HG03095 (cell line): ENCODE data around the gene LARGE2.

ENCODE experiments used
- ATAC-seq: cut with Tn5 transposase; IDR thresholded peaks from one replicate; pipeline ENCODE4 v1.9.1; 2021; ENCODE audit warnings: moderate library complexity; ENCODE audit not compliant: unreplicated experiment

The LARGE2 gene

GRCh38 chr11:45928535-45929215 lies 6.2 kb downstream of the LARGE2 start:
- ATAC-seq = no peak

GRCh38 chr11:45929486-45930030 lies 7.1 kb downstream of the LARGE2 start:
- ATAC-seq = no peak

- peak; percentile 95 for ATAC-seq
Observed at GRCh38 chr11:45930031-45930794, 7.8 kb downstream of the LARGE2 start.

DNA sequence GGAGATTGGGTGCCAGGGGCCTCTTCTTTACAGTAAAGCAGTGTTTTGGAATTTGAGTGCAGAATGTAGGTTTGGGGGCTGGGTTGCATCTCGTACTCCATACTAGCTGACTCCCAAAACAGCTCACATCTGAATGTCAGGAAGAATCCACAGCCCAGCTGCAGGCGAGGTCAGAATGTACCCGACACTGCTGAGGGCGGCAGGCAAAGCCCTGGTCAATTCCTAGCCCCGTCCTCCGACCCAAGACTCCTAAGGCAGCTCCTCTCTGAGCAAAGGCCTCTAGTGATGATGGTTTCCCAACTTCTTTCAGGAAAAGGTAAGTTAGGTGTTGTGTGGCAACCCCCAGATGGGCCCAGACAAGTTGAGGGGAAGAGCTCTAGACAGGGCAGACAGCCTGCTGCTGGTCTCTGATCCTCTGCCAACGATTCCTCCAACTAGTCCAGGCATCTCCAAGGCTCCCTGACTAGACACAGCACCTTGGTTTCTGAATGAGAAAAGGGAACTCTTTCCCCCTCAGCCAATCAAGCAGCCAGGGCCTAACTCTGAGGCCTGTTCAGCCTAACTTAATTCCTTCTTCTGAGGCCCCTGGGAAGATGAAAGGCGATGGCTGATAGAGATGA lies 8.6 kb downstream of the LARGE2 start:
- no peak for ATAC-seq

DNA sequence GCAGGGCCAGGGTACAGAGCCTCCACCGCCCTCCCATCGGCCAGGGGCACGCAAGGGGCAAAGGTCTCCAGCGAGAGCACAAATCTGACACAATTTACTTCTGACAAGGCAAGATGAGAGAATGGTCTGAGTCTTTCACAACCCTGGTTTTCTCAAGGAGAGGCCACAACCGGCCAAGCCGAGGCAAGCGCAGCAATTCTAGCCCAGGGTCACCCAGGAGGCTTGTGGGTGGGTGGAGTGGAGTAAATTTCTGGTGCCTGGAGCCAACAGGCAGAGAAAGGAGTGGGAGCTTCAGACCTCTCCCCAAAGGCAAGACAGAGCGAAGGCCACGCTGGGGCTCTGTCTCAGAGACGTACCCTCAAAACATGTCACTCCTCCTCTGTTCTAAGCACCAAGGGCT lies 9.3 kb downstream of the LARGE2 start:
- ATAC-seq = no peak

DNA sequence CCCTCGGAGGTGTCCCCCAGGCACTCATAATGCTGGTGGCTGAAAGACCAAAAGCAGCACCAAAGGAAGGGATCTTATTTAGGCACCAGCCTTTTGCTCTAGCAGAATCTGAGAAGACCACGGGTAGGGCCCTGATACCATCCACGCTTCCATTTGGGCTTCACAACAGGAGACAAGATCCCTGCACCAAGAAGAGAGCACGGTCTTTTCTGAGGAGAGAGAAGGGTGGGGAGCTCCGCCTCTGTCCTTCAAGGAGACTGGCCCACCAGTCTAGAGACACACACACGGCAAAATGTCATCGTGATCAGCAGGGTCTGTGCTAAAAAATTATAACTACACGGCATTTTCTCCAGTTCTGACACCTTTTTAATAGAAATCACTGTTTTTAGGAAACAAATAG lies 9.8 kb downstream of the LARGE2 start:
- no peak for ATAC-seq

GRCh38 chr11:45933131-45933831 lies 10.8 kb downstream of the LARGE2 start:
- ATAC-seq = no peak

- no peak for ATAC-seq
Observed at GRCh38 chr11:45933846-45934579, 11.6 kb downstream of the LARGE2 start.

DNA sequence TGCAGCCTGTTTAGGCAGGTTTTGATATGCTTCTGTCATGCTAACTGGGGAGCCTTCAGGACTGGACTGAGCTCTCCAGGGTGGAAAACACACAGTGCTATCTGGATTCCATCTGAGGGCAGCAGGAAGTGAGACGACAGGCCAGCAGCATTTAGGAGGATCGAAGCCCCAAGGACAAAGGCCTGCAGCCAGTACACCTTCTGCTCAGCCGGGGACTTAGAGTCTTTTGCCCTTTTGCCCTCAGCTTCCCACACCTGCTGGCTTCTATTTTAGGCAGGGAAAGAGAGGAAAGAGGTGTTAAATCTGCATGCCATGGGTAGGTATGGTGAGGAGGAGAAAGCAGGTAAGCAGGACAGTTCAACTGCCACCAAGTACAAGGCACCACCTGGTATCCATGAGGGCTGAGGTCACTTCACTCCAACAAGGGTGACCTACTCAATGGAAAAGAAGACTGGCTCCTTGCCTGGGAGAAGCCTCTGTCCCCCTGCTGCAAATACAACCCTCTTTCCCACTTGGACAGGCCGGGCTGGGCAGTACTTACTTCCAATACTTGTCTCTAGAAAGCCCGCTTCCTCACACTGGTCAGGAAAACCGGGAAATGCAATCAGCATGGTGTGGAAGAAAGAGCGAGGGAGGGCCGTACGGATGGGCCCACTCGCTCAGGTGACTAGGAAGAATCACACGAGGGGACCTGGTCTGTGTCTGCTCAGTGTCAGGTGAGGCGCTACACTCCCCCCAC lies 12.3 kb downstream of the LARGE2 start:
- ATAC-seq = no peak

- ATAC-seq = no peak
Observed at GRCh38 chr11:45935349-45936064, 13.1 kb downstream of the LARGE2 start.

GRCh38 chr11:45936511-45937054 lies 14.1 kb downstream of the LARGE2 start:
- no peak for ATAC-seq

GRCh38 chr11:45937916-45938315 lies 15.5 kb downstream of the LARGE2 start:
- ATAC-seq = no peak

DNA sequence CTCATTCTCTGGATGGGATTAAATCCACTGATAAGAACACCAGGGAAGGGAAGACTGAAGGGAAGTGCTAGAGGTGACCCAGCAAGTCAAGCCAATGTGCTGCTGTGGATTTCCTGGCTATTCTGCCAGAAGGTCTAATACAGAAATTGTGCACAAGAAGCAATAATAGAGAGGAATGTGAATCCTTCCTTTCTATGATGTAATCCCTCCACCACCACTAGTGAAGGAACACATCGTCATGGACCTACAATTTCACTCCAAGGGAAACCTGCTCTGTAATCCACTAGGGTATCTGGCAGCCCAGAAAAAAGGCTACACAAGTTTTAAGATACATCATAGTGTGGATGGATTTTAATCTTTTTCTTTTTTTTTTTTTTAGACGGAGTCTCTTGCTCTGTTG lies 17.4 kb downstream of the LARGE2 start:
- ATAC-seq = no peak

GRCh38 chr11:45941285-45941684 lies 18.8 kb downstream of the LARGE2 start:
- no peak for ATAC-seq

- ATAC-seq = no peak
Observed at GRCh38 chr11:45942381-45942780, 19.9 kb downstream of the LARGE2 start.

GRCh38 chr11:45945397-45945999 lies 23.0 kb downstream of the LARGE2 start:
- ATAC-seq = no peak

- ATAC-seq = no peak
Observed at GRCh38 chr11:45947885-45948284, 25.4 kb downstream of the LARGE2 start.

GRCh38 chr11:45948356-45948755 lies 25.9 kb downstream of the LARGE2 start:
- no peak for ATAC-seq
